GM18519 (cell line): Measurements from ENCODE around the gene N4BP2.
"Not testable (repeated sequence)": the region's sequence is repeated elsewhere in the genome, so short reads cannot be mapped to it uniquely, and the experiment has no call there.

Source experiments
- ATAC-seq: cut with Tn5 transposase; IDR thresholded peaks from one replicate; pipeline ENCODE4 v1.9.1; 2021; ENCODE audit warnings: mild to moderate bottlenecking, moderate library complexity; ENCODE audit not compliant: unreplicated experiment, low FRiP score

N4BP2 gene

GRCh38 chr4:40086421-40086820, 29.8 kb downstream of the N4BP2 start:
- ATAC-seq, result no peak

DNA sequence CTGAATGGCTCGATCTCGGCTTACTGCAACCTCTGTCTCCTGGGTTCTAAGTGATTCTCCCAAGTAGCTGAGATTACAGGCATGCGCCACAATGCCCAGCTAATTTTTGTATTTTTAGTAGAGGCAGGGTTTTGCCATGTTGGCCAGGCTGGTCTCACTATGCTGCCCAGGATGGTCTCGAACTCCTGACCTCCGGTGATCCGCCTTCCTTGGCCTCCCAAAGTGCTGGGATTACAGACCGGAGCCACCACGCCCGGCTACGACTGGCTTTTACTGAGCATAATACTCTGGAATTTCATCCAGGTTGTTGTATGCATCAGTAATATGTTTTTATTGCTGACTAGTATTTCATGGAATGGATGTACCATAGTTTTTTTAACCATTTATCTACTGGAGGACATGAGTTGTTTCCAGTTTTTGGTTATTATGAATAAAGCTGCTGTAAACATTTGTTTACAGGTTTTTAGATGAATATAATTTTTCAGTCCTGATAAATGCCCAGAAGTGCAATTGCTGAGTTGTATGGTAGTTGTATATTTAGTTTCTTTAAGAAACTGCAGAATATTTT, 31.2 kb downstream of the N4BP2 start:
- no peak for ATAC-seq

DNA sequence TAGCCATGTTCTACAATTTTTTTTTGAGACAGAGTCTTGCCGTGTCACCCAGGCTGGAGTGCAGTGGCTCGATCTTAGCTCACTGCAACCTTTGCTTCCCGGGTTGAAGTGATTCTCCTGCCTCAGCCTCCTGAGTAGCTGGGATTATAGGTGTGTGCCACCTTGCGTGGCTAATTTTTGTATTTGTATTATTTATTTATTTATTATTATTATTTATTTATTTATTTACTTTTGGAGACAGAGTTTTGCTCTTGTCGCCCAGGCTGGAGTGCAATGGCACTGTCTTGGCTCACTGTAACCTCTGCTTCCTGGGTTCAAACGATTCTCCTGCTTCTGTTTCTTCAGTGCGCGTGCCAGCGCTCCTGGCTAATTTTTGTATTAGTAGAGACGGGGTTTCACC, 36.8 kb downstream of the N4BP2 start:
- not testable (repeated sequence) for ATAC-seq

GRCh38 chr4:40099010-40099409, 42.4 kb downstream of the N4BP2 start:
- no peak for ATAC-seq

DNA sequence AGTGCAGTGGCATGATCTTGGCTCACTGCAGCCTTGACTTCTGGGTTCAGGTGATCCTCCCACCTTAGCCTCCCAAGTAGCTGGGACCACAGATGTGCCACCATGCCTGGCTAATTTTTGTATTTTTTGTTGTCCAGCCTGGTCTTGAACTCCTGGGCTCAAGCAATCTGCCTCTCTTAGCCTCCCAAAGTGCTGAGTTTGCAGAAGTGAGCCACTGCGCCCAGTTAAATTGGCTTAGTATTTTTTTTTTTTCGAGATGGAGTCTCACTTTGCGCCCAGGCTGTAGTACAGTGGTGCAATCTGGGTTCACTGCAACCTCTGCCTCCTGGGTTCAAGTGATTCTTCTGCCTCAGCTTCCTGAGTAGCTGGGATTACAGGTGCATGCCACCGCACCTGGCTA, 50.5 kb downstream of the N4BP2 start:
- ATAC-seq, result not testable (repeated sequence)

DNA sequence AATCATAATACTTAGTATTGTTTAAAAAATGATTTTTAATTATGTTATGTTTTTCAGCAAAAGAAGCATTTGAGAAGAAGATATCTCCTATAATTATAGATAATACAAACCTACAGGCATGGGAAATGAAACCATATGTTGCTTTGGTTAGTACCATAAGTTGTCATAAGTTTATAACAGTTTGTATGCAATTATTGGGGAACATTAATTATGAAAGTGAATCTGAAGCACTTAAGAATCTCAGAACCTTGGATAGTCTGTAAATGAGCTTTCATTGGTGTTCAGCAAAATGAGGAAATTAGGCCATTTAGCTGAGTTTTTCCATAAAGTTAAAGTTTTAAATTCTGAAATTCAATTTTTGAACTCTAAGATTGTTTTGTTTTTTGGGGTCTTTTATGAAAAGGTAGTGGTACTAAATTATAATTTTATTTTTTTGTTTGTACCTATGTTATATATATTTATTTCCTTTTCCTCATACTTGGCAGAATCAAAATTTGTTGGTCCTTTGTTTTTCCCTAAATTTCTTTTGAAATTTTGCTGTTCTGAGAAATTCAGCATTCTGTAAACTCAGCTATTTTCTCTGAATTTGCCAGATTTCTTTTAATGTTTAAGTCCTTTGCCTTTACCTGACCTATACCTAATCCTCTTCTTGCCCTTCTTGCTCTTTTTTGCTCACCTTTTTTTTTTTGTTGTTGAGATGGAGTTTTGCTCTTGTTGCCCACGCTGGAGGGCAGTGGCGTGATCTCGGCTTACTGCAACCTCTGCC, 55.6 kb downstream of the N4BP2 start:
- no peak for ATAC-seq

DNA sequence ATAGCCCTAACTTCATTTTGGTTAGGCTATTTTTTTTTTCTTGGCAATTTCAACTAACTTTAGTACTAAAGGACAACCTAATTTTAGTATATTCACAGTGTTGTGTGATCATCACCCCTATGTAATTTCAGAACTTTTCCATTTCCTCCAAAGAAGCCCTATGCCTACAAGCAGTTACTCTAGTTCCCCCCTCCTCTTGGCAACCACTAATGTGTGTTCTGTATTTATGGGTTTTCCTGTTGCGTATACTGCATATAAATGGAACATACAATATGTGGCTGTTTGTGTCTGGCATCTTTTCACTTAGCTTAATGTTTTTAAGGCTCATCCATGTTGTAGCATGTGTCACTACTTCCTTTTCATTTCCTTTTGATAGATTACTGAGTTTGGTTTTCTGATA, 57.6 kb downstream of the N4BP2 start:
- ATAC-seq, result no peak

GRCh38 chr4:40118861-40119260, 62.2 kb downstream of the N4BP2 start:
- no peak for ATAC-seq

GRCh38 chr4:40119344-40119743, 62.7 kb downstream of the N4BP2 start:
- no peak for ATAC-seq

DNA sequence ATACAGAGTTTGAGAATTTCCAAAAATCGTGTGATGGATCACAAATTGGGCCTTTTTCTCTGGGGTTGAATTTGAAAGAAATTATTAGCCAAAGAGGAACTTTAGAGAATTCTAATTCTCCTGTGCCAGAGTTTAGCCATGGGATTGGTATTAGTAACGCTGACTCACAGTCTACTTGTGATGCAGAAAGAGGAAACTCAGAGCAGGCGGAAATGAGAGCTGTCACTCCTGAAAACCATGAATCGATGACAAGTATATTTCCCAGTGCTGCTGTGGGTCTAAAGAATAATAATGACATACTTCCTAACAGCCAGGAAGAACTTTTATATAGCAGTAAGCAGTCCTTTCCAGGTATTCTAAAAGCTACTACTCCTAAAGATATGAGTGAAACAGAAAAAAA, 64.9 kb downstream of the N4BP2 start:
- peak; percentile 44 for ATAC-seq

GRCh38 chr4:40122941-40123340, 66.3 kb downstream of the N4BP2 start:
- no peak for ATAC-seq

DNA sequence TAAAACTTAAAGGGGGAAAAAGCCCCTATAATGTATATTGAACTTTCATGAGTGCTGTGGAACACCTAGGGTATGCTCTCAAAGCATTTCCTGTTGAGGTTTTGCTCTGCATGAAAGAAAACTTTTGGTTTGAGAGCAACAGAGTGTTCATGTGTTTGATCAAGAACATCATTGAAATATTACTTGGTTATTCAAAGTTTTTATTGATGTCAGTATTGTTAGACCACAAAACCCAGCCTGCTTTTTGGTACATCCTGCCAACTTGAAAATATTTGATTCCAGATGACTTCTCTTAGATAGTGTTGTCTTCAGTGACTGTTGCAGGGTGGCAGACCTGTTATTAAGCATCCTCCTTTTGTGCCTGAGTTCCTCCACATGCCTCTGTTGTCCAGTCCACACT, 68.0 kb downstream of the N4BP2 start:
- no peak for ATAC-seq

GRCh38 chr4:40130401-40131036, 73.9 kb downstream of the N4BP2 start:
- ATAC-seq, result no peak

GRCh38 chr4:40132816-40133215, 76.2 kb downstream of the N4BP2 start:
- no peak for ATAC-seq

DNA sequence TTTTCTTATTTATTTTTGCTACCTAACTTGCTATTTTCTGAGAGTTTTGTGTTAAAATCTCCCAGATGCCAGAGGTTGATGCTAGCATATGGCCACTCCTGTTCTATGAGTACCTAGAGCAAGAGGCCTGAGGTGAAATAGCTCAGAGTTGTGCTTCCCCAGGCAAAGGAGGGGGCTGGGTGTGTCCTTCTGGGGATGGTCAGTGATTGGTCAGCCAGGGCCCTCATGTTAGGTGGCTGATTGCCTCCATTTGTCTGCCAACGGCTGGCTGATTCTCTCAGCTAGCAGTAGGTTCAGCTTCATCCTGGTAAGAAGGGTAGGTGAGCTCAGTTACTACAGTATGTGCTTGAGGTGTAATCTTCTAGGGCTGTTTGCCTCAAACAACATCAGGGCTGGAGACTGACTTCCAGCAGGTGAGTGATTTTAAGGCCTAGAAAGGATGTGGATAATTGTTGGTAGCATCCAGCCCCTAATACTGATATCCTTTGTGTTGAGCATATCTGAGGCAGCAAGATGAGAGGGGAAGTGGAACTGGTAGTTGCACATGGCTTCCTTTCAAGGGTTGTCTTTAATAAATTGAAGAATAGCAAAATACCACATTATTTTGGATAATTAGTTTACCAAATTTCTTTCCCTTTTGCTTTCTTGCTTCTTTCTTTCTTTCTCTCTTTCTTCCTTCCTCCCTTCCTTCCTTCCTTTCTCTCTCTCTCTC, 77.7 kb downstream of the N4BP2 start:
- no peak for ATAC-seq

DNA sequence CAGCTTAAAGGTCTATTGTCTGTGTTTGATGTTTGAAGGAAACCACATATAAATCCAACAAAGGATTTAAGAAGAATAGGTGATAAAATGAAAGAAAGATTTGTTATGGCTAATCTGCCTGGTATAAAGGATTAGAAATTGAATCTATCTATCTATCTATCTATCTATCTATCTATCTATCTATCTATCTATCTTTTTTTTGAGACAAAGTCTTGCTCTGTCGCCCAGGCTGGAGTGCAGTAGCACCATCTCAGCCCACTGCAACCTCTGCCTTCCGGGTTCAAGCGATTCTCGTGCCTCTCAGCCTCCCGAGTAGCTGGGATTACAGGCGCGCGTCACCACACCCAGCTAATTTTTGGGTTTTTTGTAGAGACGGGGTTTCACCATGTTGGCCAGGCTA, 79.6 kb downstream of the N4BP2 start:
- not testable (repeated sequence) for ATAC-seq

- no peak for ATAC-seq
Observed at GRCh38 chr4:40140196-40140595, 83.5 kb downstream of the N4BP2 start.

- ATAC-seq, result not testable (repeated sequence)
Observed at GRCh38 chr4:40140597-40140996, 83.9 kb downstream of the N4BP2 start.

- ATAC-seq, result no peak
Observed at GRCh38 chr4:40143926-40144508, 87.4 kb downstream of the N4BP2 start.

GRCh38 chr4:40144716-40145115, 88.1 kb downstream of the N4BP2 start:
- ATAC-seq, result no peak

GRCh38 chr4:40147490-40147889, 90.8 kb downstream of the N4BP2 start:
- ATAC-seq, result not testable (repeated sequence)
